ENCODE data around the gene SND1.

SND1 gene

DNA sequence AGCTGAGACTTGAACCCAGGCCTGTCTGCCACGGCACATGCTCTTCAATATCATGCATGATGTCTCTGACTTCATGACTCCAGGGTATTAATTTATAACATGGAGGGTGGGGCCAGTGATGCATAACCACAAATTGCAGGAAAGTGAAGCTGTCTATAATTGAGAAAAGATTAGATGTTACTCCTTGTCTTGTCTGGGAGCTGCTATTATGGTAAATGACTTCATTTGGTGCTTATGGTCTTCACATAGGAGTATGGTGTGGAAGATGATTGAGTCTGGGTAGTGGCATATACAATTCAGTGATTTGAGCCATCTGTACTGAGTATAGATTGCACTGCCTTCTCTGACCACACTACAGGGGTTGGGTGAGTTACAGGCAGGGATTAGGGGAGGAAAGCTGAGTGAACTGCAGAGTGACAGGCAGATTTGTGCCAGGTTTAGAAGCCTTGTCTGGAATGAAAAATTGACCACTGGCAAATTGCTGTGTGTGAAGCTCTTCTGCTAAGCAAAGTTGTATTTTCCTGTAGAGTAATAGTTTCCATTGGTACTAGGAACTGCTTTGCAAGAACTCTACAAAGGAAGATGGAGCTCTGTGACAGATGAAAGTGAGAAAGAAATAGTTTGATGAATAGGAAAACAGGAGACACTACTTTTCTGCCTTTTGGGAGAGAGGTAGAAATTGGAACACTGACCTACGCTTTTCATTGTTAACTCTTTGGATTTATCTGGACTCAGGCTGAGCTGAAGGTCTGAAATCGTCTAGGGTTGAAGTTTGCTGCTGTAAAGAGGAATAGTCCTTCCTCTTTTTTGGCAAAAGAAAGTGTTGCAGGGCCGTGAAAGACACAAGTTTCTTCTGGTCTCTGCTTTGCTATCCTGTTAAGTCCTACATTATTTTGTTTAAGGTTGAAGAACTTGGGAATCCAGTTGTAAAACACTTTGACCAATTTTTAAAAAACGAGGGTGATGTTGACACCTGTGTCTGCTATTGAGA is 2.7 kb downstream of the SND1 start:
- TF ChIP-seq, protein P1, sequence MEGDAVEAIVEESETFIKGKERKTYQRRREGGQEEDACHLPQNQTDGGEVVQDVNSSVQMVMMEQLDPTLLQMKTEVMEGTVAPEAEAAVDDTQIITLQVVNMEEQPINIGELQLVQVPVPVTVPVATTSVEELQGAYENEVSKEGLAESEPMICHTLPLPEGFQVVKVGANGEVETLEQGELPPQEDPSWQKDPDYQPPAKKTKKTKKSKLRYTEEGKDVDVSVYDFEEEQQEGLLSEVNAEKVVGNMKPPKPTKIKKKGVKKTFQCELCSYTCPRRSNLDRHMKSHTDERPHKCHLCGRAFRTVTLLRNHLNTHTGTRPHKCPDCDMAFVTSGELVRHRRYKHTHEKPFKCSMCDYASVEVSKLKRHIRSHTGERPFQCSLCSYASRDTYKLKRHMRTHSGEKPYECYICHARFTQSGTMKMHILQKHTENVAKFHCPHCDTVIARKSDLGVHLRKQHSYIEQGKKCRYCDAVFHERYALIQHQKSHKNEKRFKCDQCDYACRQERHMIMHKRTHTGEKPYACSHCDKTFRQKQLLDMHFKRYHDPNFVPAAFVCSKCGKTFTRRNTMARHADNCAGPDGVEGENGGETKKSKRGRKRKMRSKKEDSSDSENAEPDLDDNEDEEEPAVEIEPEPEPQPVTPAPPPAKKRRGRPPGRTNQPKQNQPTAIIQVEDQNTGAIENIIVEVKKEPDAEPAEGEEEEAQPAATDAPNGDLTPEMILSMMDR (IDR thresholded peaks at IDR 0.05; ENCODE audit: insufficient read depth, low read length): no peak
- TF ChIP-seq GABPA (IDR thresholded peaks at IDR 0.05; ENCODE audit: low read depth) (no peak), SPI1 (IDR thresholded peaks at IDR 0.05; ENCODE audit: borderline replicate concordance, low read depth) (peak; percentile 58; the same call in 1 of the 2 replicates)
- Histone ChIP-seq H3K27ac (replicated peaks) (no peak overlapping the region; the same call in 1 of the 2 replicates), H3K27me3 (ENCODE audit: insufficient read depth, poor library complexity, severe bottlenecking) (no peaks in the 10 kb centered on the region), H3K4me3 (replicated peaks; ENCODE audit: insufficient read depth, low read length) (no peak overlapping the region; the same call in 1 of the 2 replicates)
- DNase-seq (ENCODE audit: low read depth in 1 of 2, low spot score in 1 of 2): peak in 1 of 2 experiments; percentile 29

DNA sequence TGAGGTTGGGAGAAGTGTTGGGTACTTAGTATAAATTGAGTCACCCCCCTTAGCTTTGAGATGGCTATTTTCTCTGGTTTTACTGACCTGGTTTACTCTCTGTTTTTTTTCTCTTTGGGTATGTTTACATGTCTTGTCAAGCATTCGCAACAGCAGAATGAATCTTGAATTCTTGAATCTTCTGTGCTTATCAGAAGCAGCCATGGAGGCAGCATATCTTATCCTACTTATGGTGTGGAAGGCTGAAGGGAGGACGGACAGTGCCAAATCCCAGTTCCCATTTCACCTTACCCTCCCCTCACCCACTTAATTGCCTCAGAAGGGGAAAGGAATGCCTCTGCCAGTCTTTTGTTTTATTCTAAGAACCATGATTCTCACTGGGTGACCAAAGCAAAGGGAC is 3.7 kb downstream of the SND1 start:
- no peak overlapping the region for H3K27ac ChIP-seq (replicated peaks)
- no peak for TF ChIP-seq SPI1 (IDR thresholded peaks at IDR 0.05; ENCODE audit: borderline replicate concordance, low read depth)
- TF ChIP-seq, protein P1 (IDR thresholded peaks at IDR 0.05; ENCODE audit: insufficient read depth, low read length): no peak
- DNase-seq (ENCODE audit: low read depth in 1 of 2, low spot score in 1 of 2): no peak
- H3K4me3 ChIP-seq (replicated peaks; ENCODE audit: insufficient read depth, low read length): no peak overlapping the region
- no peaks in the 10 kb centered on the region for H3K27me3 ChIP-seq (ENCODE audit: insufficient read depth, poor library complexity, severe bottlenecking)

DNA sequence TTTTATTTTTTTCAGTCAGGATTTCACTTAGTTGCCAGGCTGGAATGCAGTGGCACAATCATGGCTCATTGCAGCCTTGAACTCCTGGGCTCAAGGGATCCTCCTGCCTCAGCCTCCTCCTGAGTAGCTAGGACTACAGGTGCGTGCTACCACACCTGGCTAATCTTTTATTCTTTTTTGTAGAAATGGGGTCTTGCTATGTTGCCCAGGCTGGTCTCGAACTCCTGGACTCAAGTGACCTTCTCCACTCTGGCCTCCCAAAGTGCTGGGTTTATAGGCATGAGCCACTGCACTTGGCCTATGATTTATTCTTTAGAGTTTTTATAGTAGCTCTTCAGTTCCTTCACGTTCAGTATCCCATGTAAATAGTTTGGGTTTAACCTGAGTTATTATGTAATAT is 5.5 kb downstream of the SND1 start:
- H3K27me3 ChIP-seq (ENCODE audit: insufficient read depth, poor library complexity, severe bottlenecking): no peaks in the 10 kb centered on the region
- H3K4me3 ChIP-seq (replicated peaks; ENCODE audit: insufficient read depth, low read length): no peak overlapping the region
- TF ChIP-seq, protein P2, sequence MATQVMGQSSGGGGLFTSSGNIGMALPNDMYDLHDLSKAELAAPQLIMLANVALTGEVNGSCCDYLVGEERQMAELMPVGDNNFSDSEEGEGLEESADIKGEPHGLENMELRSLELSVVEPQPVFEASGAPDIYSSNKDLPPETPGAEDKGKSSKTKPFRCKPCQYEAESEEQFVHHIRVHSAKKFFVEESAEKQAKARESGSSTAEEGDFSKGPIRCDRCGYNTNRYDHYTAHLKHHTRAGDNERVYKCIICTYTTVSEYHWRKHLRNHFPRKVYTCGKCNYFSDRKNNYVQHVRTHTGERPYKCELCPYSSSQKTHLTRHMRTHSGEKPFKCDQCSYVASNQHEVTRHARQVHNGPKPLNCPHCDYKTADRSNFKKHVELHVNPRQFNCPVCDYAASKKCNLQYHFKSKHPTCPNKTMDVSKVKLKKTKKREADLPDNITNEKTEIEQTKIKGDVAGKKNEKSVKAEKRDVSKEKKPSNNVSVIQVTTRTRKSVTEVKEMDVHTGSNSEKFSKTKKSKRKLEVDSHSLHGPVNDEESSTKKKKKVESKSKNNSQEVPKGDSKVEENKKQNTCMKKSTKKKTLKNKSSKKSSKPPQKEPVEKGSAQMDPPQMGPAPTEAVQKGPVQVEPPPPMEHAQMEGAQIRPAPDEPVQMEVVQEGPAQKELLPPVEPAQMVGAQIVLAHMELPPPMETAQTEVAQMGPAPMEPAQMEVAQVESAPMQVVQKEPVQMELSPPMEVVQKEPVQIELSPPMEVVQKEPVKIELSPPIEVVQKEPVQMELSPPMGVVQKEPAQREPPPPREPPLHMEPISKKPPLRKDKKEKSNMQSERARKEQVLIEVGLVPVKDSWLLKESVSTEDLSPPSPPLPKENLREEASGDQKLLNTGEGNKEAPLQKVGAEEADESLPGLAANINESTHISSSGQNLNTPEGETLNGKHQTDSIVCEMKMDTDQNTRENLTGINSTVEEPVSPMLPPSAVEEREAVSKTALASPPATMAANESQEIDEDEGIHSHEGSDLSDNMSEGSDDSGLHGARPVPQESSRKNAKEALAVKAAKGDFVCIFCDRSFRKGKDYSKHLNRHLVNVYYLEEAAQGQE (IDR thresholded peaks at IDR 0.05; ENCODE audit: insufficient replicate concordance, low read depth): no peak
- no peak for TF ChIP-seq POLR2AphosphoS5 (IDR thresholded peaks at IDR 0.05; ENCODE audit: low read depth)
- TF ChIP-seq SPI1 (IDR thresholded peaks at IDR 0.05; ENCODE audit: borderline replicate concordance, low read depth): no peak
- TF ChIP-seq, protein P1 (IDR thresholded peaks at IDR 0.05; ENCODE audit: insufficient read depth, low read length): no peak
- no peak for TF ChIP-seq GABPA (IDR thresholded peaks at IDR 0.05; ENCODE audit: low read depth)
- no peak for DNase-seq (ENCODE audit: low read depth in 1 of 2, low spot score in 1 of 2)
- H3K27ac ChIP-seq (replicated peaks): no peak overlapping the region

DNA sequence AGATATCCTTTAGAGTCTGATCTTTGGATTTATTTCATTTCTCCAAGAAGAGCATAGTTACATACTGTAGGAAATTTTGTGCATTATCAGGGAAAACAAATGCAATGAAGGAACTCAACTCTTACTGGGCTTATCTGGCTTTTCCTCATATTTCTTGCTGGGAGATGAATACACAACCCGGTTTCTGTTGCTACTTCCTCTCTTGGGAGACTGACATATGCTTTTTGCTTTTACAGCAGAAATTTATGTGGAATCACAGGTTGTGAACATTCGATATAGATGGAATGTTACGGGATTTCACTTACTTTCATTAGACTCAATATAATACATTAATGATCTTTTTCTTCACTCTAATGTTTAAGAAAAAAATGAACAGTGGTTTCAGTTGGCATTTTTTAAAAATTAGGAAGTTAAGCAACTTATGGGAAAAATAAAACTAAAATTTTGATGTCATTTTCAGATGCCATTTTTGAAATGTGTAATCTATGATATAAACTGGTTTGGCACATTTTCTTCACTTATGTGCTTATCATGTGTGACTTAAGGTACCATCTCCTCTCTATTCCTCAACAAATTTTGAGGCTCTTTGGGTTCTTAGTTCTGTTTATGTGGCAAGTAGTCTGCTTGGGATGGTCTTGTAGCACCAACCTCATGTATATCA is 7.1 kb downstream of the SND1 start:
- Histone ChIP-seq H3K27me3 (ENCODE audit: insufficient read depth, poor library complexity, severe bottlenecking) (no peaks in the 10 kb centered on the region), H3K4me3 (replicated peaks; ENCODE audit: insufficient read depth, low read length) (no peak overlapping the region), H3K27ac (replicated peaks) (0 out of 2 replicates have a peak overlapping the region, but pooled peaks have one; percentile 3)
- TF ChIP-seq, protein P2 (IDR thresholded peaks at IDR 0.05; ENCODE audit: insufficient replicate concordance, low read depth): no peak
- TF ChIP-seq GABPA (IDR thresholded peaks at IDR 0.05; ENCODE audit: low read depth) (no peak), POLR2AphosphoS5 (IDR thresholded peaks at IDR 0.05; ENCODE audit: low read depth) (no peak), SPI1 (IDR thresholded peaks at IDR 0.05; ENCODE audit: borderline replicate concordance, low read depth) (peak; percentile 77)
- TF ChIP-seq, protein P1 (IDR thresholded peaks at IDR 0.05; ENCODE audit: insufficient read depth, low read length): no peak
- DNase-seq (ENCODE audit: low read depth in 1 of 2, low spot score in 1 of 2): no peak

Measured in HL-60 (cell line).